ENCODE results near the gene EPN2.
"Not testable (repeated sequence)": the region's sequence is repeated elsewhere in the genome, so short reads cannot be mapped to it uniquely, and the experiment has no call there.

The EPN2 gene

DNA sequence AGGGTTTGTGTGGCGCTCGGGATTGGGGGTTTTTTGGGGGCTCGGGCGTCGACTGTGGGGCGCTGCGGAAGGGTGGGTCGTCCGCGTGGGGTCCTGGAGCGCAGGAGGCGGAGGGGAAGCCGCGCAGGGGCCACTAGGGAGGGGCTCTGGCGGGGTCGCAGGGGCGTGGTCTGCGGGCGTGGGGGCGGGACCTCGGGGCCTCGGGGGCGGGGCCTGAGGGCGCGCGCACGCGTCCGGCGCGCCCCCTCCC lies at the start of gene EPN2:
Gene EPN2, plus strand, starts transcription at position 228 of the 250 bp plus-strand sequence. CDS start 45,754 bp downstream, outside the sequence.
- DNase-seq (ENCODE audit: low read depth), result peak; percentile 36

DNA sequence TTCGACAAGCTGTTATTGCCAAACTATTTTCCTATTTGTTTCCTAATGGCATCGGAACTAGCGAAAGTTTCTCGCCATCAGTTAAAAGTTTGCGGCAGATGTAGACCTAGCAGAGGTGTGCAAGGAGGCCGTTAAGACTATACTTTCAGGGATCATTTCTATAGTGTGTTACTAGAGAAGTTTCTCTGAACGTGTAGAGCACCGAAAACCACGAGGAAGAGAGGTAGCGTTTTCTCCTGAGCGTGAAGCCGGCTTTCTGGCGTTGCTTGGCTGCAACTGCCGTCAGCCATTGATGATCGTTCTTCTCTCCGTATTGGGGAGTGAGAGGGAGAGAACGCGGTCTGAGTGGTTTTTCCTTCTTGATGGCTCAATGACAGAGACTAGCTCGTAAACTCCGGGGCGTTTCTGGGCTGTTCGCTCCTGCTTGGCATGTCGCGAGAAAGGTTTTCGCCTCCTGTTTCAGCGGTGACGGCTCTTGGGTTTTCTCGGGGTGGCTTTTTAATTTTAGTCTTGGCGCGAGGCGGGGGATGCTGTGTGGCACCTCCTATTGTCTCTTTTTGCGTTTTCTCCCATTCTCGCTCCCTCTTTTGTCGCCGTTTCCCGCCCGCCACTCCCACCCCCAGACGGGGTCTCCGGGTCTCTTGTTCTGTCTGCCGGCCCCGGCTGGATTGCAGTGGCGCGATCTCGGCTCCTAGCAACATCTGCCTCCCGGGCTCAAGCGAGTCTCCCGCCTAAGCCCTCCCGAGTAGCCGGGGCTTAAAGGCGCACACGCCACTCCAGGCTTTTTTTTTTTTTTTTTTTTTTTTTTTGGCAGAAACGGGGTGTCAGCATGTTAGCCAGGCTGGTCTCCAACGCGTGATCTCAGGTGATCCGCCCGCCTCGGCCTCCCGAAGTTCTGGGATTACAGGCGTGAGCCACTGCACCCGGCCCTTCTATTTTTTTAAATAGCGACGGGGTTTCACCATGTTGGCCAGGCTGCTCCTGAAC lies 49.0 kb upstream of the EPN2 start:
- not testable (repeated sequence) for DNase-seq (ENCODE audit: low read depth)

DNA sequence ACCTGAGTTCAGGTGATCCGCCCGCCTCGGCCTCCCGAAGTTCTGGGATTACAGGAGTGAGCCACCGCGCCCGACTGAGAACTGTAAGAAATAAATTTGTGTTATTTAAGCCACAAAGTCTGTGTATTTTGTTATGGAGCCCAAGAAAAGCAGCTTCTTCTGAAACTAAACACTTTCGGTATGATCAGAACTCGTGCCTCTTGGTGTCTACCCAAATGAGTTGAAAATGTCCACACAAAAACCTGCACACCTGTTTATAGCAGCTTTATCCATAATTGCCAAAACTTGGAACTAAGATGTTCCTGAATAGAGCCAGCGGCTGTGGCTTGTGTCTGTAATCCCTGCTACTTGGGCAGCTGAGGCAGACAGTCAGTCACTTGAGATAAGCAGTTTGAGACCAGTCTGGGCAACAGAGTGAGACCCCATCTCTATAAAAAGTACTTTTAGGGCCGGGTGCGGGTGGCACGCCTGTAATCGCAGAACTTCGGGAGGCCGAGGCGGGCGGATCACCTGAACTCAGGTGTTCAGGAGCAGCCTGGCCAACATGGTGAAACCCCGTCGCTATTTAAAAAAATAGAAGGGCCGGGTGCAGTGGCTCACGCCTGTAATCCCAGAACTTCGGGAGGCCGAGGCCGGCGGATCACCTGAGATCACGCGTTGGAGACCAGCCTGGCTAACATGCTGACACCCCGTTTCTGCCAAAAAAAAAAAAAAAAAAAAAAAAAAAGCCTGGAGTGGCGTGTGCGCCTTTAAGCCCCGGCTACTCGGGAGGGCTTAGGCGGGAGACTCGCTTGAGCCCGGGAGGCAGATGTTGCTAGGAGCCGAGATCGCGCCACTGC lies 48.1 kb upstream of the EPN2 start:
- not testable (repeated sequence) for DNase-seq (ENCODE audit: low read depth)

DNA sequence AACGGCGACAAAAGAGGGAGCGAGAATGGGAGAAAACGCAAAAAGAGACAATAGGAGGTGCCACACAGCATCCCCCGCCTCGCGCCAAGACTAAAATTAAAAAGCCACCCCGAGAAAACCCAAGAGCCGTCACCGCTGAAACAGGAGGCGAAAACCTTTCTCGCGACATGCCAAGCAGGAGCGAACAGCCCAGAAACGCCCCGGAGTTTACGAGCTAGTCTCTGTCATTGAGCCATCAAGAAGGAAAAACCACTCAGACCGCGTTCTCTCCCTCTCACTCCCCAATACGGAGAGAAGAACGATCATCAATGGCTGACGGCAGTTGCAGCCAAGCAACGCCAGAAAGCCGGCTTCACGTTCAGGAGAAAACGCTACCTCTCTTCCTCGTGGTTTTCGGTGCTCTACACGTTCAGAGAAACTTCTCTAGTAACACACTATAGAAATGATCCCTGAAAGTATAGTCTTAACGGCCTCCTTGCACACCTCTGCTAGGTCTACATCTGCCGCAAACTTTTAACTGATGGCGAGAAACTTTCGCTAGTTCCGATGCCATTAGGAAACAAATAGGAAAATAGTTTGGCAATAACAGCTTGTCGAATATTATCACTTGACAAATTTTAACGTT lies 47.3 kb upstream of the EPN2 start:
- not testable (repeated sequence) for DNase-seq (ENCODE audit: low read depth)

DNA sequence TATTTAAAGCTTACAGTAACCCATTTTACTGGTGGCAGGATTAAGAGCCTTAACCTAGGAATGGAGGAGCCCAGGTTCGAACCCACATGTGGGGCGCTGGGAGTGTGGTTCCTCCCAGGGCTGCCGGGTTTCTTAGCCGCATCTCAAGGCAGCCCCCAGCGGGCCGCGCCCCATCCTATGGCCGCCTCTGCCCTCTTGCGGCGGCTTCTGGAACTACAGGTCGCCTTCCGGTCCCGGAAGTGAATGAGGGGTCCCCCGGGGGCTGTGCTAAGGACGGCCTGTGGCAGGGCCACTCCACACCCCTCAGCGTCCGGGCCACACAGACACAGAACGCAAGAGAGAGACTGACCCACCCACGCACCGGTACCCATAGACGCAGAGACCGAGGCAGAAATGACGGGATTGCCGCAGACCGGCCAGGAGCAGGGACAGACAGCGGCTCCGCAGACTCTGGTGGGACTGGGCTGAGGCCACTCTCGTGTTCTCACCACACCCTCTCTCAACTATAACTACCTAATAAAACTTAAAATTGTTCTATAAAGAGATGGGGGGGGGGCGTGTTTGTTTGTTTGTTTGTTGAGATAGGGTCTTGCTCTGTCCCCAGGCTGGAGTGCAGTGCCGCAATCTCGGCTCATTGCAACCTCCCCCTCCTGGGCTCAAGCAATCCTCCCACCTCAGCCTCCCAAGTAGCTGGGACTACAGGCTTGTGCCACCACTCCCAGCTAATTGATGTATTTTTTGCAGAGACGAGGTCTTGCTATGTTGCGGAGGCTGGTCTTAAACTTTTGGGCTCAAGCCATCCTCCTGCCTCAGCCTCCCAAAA lies 40.6 kb upstream of the EPN2 start:
- DNase-seq (ENCODE audit: low read depth), result not testable (repeated sequence)

- not testable (repeated sequence) for DNase-seq (ENCODE audit: low read depth)
Observed at GRCh38 chr17:19202448-19202847, 34.7 kb upstream of the EPN2 start.

DNA sequence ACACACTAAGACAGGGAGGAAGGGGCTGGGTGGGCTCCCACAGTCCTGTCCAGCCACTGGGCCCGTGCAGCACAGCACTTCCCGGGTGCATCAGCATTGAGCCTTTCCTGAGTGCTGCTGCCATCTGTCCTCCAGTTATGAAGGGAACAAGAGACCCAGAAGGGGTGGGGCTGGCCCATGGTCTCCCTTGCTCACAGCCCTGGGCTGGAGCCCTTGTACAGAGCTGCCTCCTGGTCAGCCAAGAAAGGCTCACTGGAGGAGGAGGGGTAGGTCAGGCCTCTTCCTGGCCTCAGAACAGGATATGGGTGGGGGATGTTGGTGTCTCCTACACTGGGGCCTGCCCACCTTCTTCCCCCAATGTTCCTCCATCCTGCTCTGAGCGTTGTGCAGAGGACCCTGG lies 33.7 kb upstream of the EPN2 start:
- not testable (repeated sequence) for DNase-seq (ENCODE audit: low read depth)

- not testable (repeated sequence) for DNase-seq (ENCODE audit: low read depth)
Observed at GRCh38 chr17:19215074-19215860, 21.9 kb upstream of the EPN2 start.

DNA sequence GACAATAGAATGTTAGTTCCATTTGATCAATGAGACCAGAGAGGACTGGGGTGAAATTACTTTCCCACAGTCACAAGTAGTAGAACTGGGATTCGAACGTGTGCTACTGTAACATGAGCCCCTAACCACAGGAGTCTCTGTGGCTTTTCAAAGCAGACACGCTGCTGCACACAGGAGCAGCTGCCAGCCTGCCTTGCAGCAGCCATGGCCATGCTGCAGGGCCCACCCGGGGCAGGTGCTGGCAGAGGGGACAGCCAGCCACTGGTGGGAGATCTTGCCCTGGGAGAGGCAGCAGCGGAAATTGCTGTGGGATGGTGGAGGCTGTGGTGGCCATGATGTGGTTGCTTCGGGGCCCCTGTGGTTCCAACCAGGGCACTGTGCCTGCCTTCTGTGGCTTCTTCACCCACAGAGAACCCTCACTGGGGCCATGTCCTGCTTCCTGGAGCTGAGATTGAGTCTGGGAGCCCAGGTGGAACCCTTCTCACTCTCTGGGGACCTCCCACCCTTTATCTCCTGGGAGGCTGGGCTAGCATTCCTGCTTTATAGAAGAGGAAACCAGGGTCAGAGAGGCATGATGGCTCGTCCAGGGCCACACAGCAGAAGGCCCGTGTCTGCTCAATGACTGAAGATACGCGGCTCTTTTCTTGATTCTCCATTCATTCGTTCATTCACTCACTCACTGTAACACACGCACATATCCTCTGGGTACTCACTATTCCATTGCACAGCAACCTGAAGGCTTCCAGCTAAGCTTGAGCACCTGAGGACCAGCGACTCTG lies 20.8 kb upstream of the EPN2 start:
- DNase-seq (ENCODE audit: low read depth), result not testable (repeated sequence)

- not testable (repeated sequence) for DNase-seq (ENCODE audit: low read depth)
Observed at GRCh38 chr17:19218914-19219313, 18.3 kb upstream of the EPN2 start.

- DNase-seq (ENCODE audit: low read depth), result not testable (repeated sequence)
Observed at GRCh38 chr17:19219384-19219783, 17.8 kb upstream of the EPN2 start.

DNA sequence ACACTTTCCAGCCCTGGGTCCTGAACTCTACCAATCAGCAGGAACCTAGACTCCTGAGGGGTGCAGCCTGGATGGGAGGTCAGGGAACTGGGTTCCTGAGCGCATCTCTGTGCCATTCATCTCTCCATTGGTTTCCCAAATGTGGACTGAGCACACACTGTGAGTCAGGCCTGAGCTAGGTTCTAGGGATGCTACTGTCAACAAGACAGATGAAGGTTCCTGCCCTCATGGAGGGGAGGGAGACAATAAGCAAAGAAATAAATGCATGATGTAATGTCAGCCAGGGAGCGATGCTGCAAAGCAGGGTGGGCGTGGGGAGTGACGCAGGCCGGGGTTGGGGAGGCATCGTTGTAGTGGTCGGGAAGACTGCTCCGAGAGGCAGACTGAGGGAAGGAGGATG lies 17.0 kb upstream of the EPN2 start:
- DNase-seq (ENCODE audit: low read depth), result not testable (repeated sequence)

DNA sequence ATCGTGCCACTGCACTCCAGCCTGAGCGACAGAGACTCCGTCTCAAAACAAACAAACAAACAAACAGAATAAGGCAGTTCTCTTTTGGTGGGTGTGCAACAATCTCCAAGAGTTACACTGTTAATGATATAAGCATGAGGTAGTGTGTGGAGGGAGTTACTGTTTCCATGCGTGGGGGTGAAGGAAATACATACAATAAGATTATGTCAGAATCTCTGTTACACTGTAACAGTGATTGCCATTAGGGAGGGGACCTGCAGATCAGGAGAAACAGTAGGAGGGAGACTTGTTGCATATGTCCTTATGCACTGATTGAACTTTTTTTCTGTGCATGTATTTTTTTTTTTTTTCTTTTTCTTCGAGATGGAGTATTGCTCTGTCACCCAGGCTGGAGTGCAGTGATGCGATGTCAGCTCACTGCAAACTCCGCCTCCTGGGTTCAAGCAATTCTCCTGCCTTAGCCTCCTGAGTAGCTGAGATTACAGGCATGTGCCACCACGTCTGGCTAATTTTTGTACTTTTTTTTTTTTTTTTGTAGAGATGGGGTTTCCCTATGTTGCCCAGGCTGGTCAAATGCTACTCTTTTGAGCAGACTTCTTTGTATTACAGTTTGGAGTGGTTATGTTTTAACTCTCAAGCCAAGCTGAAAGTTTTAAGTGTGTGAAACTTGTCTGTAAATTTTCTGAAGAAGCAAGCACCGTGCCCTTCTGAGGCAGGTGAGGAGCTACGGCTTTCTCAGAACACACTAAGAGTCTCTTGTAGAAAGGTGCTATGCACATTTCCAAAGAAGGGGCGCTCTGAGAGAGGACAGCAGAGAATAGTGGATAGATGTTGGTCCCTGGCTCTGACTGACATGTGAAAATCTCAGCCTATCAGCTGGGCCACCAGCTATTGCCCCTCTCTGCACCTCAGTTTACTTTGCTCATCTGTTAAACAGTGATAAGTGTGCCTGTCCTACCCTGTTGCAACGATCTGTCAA lies 10.3 kb upstream of the EPN2 start:
- not testable (repeated sequence) for DNase-seq (ENCODE audit: low read depth)

- DNase-seq (ENCODE audit: low read depth), result not testable (repeated sequence)
Observed at GRCh38 chr17:19234676-19235075, 2.5 kb upstream of the EPN2 start.

DNA sequence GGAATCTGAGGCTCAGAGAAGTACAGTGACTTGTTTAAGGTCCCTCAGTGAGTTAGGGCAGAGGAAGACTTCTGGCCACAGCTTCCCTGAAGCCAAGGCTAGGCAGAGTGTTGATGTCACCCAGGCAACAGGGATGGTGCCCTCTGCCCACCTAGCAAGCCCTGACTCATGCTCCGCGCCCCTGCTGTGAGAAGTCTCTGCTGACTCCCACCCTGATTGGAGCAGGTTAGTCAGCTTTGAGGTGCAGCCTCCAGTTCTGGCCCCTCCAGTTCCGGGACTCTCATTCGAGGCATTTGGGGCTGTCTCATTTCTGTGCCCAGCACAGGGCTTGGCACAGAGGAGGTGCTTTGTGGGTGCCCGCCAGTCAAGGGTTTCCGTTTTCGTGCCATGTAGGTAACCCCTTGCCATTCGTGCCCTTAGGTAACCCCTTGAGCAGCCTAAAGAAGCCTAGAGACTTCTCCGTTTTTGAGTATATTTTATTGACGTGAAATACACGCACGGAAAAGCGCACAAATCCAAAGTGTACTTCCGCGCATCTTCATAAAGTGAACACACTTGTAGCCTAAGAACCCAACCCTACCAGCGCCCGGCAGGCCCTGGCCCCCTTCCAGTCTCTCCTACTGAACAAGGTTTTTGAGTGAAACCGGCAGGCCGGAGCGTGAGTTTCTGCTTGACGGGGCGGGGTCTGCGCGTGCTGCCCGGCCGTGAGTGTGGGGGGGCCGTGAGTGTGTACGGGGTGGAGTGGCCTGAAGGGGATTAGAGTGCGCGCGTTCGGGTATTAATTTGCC lies 621 bp upstream of the EPN2 start:
- not testable (repeated sequence) for DNase-seq (ENCODE audit: low read depth)

GRCh38 chr17:19237389-19238166 lies 412 bp downstream of the EPN2 start:
- peak; percentile 27 for DNase-seq (ENCODE audit: low read depth)

DNA sequence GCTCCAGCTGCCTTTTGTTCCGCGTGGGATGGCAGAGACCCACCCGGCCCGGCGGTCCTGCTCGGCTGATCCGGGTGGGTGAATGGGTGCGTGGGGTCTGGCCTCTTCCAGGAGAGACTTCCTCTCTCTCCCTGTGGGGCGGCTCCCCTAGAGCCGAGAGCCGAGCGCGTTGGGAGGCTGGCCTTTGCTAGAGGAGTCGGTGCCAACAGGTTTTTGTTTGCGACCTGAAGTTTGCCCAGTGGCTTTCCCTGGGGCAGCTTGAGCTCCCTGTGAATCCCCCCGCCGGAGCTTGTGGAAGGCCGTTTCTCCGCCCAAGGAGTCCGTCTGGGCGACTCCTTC lies 970 bp downstream of the EPN2 start:
- no peak for DNase-seq (ENCODE audit: low read depth)
